ENCODE data around the gene RNF212.

The RNF212 gene

DNA sequence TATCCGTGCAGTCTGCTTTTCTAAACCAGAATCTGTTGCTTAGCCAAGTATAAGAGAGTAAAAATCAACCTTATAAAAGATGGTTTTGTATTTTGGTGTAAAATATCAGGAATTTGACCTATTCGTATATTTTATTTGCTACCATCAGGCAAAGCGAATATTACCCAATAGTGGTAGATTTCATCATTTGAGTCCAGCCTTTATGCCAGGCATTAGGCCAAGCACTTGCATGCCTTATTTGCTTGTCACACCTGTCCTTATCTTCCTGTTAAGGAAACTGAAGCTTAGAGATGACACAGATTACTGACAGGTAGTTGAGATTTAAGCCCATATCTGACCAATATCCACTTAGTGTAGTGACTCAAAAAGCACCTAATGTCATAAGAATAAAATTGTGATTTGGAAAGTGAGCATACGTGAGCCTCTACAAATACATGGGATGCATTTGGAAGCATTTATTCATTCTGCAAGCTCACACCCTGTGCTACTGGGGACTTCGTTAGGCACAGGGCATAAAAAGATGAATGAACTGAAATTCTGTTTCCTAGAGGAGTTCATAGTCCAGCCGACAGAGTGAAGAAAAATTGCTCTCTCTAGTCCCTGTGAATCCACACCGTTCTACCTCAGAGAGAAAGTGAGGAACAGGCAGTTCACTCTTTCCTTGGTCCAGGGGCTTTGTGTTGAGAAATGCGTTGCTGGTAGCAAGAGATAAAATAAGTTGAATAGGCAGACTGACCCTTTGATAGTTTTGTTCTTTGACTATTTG, 2.3 kb upstream of the RNF212 start:
- no peak for DNase-seq

DNA sequence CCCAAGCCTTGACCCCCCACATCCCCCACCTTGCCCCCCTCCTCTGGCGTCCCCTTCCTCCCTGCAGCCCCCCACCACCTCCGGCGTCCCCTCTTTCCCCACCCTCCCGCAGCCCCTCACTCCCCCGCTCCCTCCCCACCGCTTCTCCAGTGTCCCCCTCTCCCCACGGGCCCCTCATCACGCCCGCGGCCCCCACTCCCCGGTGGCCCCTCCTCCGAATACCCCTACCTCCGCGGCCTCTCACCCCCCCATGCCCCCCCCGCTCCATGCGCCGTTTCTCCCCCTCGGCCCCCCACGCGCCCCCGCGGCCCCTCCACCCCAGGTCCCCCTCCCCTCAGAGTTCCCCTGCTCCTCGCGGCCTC, 562 bp downstream of the RNF212 start:
- no peak for DNase-seq

DNA sequence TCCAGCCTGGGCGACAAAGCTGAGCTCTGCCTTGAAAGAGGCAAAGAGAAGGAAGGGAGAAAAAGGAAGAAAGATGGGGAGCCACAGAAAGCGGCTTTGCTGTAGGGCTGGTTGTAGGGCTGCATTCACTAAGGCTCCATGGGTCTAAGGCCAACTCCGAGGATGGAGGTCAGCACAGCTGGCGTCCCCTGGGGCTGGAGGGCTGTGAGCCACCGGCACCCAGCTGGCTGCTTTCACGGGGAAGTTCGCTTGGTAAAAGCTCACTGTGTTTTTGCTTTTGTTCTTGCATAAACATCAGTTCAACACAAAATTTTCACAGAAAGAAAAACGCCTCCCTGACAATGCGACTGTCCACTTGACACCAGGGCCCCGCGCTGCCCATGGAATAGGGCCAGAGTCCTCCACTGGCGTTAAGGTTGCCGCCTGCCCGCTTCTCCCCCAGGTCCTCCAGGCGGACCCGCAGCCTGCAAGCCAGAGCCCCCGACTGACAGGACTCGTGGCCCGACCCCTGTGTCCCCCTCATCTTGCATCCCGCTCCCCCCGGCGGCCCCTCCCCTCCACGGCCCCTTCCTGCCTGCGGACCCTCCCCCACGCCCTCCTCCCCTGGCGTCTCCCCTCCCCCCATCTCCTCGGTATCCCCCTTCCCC, 1.1 kb downstream of the RNF212 start:
- DNase-seq: no peak

DNA sequence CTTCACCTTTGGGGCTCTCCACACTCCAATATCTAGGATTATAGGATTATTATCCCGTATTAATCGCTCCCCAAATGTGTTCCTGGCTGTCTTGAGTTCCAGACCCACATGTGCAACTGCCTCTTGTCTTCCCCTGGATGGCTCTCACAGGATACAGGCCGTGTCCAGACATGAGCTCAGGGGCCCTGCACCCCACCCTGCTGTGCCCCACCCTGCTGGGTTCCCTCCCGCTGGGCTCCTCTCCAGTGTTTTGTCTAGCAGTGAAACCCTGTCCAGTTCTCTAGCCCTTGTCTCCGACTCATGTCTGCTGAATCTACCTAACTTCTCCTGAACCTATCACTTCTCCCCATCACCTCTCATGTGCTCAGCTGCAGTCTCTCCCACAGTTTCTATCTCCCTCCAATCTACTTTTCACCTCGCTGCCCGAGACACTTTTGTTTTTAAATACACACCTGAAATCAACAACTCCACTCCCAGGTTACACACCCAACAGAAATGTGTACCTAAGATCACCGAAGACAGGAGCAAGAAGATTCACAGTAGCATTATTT, 2.0 kb downstream of the RNF212 start:
- DNase-seq: no peak

DNA sequence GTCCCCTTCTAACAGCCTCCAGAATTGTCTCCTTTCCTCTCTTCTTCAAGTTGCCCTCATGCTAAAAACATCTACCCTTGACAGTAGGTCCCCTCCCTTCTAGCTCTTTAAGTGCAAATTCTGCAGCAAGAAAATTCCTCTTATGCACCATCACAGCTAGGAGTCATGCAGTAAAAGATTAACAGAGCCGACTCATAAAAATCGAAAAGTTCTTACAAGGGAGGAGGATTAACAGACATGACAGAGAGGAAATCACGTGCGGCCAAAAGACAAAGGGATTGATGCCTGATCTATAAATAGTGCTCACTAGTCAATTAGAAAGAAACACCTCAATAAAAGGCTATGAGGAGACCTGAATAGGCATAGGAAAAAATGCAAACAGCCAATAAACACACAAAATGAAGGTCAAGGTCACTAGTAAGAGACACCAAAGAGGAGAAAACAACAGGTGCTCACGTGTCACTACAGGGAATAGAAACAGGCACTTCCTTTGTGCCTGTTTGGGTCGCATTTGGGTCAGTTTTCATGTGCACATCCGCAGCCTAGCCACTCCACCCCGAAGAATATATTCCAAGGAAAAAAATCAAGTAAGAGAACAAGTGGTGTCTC, 3.4 kb downstream of the RNF212 start:
- no peak for DNase-seq

DNA sequence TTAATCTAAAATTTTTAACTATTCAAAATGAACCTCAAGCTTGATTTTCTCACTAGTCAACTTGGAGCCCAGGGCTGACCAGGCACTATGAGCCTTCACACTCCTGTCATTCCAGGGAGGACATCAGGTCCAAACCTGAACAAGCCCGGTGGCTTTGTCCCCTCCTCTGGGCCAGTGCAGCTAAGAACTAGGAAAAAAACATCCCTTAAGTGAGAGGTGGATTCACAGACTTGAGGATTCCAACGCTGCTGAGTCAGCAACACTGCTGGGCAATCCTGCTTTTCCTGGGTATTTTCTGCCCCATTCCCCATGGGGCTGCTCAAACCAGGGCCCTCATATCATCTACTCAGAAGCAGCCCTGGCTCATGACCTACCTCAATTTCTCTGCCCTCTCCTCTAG, 4.0 kb downstream of the RNF212 start:
- DNase-seq: no peak

DNA sequence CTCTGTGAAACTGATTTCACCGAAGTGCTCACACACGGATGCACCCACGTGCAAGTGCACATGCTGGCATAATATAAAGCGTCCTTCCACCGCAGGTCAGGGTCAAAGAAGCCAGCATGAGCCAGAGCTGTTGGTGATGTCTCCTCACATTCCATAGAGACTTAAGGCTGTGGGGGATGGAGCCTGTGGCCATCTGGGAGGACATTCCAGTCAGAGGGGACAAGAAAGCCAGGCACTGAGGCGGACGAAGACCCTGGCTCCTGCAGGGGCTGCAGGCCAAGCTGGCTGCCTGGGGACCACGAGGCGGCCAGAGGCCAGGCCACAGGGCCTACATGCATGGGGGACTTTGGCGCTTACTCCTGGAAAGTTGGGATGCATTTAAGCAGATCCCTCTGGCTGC, 7.7 kb downstream of the RNF212 start:
- no peak for DNase-seq

DNA sequence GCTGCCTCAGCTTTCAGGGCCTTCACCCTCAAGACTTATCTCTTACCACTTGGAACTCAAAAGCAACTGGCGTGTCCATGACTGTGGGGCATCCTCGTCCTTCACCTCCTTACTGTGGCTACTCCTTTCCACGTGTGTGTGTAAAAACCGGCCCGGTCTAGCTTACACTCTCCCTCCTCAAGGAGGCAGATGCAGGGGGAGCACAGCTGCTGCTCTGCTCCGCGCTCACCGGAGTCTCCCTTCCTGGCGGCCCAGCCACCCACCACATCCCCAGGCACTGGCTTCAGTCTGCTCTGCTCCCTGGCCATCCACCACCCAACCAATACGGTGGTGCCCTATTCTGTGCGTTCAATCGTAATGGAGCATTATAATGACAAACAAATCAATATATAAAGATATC, 8.3 kb downstream of the RNF212 start:
- no peak for DNase-seq

DNA sequence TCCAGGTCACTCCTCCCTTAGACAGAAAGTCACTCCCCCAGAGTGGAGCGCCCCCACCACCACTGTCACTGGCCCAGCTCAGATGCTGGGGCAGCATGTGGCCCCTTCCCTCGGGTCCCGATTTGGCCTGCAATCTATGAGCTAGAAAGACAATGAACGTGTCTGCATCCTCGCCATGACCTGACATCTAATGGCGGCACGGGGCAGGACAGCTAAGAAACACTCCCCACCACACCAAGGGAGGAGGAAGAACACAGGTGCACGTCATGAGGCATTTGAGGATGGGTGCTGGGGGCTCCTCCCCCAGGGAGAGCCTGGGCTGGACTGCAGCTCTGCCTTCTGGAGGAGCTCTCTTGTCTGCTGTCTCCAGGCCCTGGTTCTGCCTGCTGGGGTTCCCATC, 8.7 kb downstream of the RNF212 start:
- no peak for DNase-seq

DNA sequence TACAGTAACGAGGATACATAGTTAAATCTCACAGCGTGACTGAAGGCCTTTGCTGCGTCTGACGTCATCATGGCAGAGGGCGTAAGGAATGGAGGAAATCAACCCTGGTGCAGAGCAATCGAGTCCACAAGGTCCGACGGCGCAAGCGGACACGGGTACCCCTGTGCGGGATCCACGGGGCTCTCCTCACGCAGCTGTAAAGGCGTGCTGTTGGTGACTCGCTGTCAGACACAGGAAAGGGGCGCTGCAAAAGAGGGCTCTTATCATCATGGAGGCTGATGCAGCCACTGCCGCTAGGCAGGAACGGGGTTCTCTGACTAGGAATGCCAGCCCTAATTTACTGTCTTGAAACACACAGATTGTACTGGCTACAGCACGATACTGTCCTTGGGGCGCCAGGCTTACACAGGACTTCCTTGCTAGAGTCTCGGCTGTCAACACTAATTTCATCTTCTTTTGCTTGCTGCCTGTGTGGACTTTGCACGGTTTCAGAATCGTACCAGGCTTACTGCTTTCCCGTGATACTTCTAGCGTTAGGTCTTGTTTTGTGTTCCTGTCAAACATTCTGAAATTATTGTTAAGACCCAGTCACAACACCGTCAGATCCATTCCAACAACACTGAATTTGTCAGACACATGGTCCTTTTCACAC, 13.6 kb downstream of the RNF212 start:
- DNase-seq: no peak

DNA sequence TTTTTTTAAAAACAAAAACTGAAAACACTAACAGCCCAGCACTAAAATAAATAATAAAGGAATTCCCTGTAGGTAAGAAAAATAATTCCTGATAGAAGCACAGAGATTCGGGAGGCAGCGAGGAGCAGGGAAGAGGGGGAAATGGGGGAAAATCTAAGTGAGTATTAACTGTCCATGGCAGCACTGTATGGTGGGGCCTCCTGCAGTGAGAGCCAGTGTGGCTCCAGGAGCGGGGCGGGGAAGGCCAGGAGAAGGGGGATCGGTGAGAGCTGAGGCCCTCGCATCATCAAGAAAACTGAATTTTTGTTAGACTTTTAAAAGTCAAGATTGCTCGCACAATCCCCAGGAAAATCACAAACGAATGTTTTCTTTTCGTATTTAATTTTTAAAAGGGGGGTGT, 14.1 kb downstream of the RNF212 start:
- DNase-seq: no peak

DNA sequence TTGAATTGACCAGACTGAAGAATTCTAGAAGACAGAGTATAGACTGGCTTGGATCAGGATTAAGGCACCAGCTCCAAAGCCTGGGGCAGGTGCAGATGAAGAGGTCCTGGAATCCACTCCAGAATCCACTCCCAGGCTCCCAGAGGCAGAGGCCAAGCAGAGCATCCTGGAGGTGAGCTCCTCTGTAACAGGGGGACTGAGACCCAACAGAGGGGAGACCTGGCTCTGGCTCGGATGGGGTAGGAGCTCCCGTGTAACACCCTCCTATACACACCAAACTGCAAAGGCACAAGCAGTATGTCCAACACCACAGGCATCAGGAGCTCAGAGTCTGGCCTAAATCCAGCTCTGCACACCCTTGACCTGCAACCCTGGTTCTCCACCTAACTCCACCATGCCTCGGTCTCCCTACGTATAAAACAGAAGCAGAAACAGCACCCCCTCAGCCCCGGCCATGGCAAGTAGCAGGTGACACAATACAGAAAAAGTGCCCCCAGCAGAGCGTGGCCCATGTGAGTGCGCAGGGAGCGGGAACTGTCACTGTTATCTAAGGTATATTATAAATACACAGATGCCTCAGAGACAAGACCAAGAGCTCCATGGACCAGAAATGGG, 14.9 kb downstream of the RNF212 start:
- no peak for DNase-seq

DNA sequence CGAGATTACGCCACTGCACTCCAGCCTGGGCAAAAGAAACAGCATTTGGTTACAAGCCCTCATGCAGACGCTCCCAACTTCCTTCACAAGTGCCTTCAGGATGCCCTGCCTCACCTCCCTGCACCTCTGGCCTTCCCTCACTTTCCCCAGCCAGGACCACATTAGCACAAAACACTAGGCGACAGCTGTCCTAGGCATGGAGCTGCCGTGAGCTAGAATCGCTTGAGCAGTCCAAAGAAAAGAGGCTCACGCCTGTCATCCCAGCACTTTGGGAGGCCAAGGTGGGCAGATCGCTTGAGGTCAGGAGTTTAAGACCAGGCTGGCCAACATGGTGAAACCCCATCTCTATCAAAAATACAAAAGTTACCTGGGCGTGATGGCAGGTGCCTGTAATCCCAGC, 15.8 kb downstream of the RNF212 start:
- DNase-seq: no peak

DNA sequence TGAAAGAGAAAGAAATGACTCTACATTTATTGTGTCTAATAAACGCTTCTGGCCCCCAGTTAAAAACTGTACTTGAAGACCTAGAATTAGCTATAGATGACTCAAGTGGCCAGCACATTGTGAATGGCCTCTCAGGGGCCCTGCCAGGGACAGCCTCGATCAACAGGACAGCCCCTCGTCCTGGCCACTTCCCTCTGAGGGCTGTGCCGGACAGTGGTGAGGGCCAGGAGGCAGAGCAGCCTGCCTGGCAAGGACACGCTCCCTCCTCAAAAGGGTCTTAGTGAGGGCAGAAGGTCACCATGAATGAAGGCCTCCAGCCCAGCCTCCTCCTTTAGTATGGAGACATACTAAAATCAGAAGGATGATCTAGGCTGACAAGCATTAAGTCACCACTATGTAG, 16.5 kb downstream of the RNF212 start:
- DNase-seq: no peak

DNA sequence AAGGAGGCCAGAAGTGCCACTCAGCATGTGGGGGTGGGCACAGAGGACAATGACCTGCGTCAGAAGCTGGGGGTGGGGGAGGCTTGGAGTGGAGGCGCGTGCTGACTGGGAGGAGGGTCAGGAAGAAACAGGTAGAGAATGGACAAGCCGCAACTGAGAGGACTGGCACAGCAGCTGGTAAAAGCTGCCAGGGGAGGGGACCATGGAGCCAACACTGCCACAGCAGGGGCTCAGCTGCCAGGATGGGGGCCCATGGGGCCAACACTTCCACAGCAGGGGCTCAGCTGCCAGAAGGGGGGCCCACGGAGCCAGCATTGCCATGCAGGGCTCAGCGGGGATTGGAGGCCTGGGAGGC, 19.1 kb downstream of the RNF212 start:
- no peak for DNase-seq

DNA sequence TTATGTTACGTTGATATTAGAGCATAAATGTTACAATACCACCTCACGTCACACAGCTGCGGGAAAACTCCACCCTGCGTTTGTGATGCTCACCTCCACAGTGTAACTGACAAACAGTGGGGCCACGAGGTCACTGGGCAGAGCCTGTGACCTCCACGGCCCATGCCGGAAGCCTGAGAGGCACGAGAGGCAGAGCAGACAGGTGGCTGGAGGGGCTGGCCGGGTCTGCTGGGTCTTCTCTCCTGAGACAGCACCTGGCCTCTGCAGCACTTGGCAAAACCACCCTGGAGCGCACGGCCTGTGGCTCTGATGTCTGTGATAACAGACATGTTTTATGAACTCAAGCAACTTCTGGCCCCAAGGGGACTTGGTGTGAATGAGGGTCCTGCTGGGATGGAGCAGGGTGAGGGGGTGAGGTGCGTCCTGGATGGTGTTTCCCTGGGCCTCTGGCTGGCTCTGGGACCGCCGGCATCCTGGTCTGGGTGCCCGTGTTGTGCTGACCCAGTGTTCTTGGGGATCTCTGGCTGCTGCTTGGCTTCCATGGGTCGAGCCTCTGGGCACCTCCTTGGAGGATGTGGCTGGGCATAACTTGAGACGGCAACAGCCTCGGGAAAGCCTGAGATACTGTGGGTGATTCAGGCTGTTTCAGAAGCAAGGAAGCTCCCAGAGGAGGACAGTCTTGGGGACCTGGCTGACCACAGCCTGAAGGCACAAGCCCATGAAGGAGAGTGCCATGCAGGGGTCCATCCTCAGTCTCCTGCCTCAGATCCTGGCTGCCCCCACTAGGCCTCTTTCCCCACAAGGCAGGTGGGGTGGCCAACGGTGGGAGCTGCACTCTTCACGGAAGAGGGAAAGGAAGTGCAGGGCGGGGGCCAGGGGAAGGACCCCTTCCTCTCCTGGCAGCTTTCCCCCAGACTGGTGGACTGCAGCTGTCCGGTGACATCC, 19.7 kb downstream of the RNF212 start:
- no peak for DNase-seq

DNA sequence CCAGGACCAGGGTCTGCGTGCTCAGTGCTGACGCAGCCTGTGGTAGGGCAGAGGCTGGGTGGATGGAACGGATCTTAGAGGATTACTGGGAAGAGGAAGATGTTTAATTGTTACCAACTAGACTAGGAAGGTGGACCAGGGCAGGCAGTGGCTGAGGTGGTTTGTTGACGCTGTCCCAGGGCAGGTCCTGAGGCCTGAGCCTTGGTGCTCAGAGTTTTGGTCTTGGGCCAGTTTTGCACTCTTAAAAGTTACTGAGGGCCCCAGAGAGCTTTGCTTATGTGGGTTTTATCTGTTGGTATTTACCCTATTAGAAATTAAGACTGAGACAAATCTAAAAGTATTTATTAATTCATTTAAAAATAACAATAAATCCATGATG, 20.4 kb downstream of the RNF212 start:
- DNase-seq: no peak

DNA sequence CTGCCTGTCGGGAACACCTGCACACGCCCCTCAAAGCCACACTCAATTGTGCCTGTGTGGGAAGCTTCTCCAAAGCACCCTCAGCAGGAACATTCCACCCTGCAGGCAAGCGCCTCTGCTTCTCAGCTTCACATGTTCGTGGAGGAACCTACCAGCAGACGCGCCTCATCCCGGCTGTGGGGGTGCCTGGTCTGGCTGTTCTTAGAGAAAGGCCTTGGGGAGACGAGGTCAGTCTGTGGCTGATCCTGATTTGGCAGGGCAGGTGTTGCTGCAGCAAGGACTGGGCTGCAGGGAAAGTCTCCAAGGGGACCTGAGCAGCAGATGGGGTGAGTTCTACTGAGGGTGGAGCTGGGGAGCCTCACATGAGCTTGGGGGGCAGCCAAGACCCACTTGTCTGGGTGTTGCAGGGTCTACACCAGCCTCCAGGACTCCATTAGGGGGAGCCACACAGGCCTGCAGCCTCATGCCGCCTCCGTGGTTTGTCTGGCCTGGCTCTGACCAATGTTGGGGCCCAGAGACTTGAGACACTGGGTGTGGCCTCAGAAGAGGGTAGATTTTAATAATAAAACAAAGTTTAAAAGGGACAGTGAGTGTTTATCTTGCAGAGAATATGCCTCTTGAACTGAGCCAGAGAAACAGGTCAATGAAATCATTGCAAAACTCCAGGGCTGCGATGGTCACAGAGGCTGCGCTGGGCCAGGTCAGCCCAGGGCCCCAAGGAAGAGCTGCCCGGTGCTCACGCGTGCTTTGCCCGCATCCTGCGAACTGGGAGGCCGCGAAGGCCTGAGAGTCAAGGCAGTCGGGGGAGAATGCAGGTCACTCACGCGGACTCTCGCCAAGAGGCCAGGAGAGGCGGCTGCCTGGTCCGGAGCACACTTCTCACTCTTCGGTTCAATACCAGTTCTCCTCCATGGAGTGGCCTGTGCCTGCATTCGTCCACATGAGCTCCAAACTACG, 21.1 kb downstream of the RNF212 start:
- DNase-seq: no peak

DNA sequence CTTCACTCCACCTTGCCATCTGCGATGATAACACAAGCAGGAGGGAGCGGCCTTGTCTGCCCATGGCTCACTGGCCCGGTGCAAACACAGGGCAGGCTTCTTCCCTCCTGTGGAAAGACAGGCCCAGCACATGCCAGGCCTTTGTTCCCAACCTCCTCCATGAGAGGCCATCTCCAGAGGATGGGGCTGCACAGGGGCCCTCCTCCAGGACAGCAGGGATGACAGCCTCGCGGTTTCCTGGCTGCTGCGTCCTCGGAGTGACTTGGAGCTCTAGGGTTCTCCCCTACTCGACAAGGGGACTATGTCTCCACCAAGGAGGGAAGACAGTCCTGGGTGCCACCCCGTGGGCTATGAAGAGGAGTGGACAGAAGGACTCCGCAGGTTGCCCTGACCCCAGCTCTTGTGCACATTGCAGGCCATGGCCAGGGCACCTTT, 21.8 kb downstream of the RNF212 start:
- DNase-seq: no peak

DNA sequence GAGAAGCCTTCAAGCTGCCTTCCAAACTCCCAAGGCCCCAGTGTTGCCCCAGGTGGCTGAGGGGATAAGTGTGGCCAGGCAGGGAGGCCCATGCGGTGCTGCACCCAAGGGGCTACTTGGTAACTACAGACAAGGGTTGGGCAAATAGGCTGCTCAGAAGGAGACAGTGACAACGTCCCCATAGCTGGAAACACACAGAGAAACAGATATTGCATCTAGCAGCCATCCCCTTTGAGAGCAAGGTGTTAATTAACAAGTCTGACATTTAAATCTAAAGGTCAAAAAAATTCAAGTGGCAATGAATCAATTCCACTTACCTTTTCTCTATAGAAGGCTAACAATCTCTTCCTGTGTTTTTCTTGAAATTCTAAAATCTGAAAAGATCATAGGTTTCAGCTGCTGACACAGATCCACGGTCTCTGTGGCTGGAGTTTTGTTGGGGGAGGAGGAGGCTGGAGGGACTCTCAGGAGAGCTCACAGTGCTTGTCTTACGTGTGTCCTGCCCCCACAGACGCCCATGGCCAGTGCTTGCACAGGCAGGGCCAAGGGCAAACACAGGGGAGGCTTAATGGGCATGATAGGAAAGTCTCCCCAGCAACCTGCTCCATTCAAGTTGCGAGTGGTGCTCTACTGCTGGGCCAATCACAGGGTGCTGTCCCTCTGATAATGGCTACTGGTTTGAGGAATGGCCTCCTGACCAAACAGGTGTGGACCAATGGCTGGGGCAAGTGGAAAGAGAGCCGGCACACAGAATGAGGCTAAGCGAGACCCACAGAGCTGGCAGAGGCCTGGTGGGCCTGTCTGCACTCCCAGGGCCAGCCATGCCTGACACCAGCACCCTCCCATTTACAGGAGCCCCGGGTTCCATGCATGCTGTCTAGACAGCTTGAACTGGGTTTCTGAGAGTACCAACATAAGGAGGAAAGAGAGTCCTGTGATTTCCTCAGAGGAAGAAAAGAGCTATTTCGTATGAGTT, 22.6 kb downstream of the RNF212 start:
- no peak for DNase-seq
